ENCODE data around the gene STXBP2. TPM values are rescaled to one million over a fixed set of nuclear protein-coding genes. Genes with fewer than 3 reads are reported as not detected.
A peak's percentile ranks its signal among the peaks of the same experiment; 100 is the strongest.

Gene STXBP2
- total and polyA plus RNA-seq, 4 donors = 80.3 to 455 (median 195) TPM

- no peak overlapping the region for H3K4me3 ChIP-seq
- H3K9me3 ChIP-seq (ENCODE audit: control insufficient read depth in 4 of 4, insufficient read depth in 3 of 4, low read length in 3 of 4) = no peaks in the 10 kb centered on the region
- H3K9ac ChIP-seq (ENCODE audit: insufficient read depth in 1 of 2, low read length in 2 of 2) = no peak overlapping the region
- no peak for TF ChIP-seq CTCF (IDR thresholded peaks at IDR 0.05; ENCODE audit: control extremely low read depth, extremely low read depth)
- WGBS, 2 donors = 50 to 60% methylated on average over 22 of the region's 22 CpGs
- peaks cover 0 to 12% (median 4%) of the 10 kb centered on the region in 5 donors for H3K4me1 ChIP-seq (ENCODE audit: control insufficient read depth in 5 of 5, insufficient read depth in 5 of 5, low read length in 5 of 5)
- H3K27me3 ChIP-seq (ENCODE audit: control insufficient read depth in 3 of 3, insufficient read depth in 3 of 3, low read length in 2 of 3) = peaks cover 0 to 8% (median 4%) of the 10 kb centered on the region in 3 donors
- H3K27ac ChIP-seq (ENCODE audit: low read depth in 1 of 2, low read length in 1 of 2) = no peak overlapping the region
- H3K36me3 ChIP-seq (ENCODE audit: control insufficient read depth in 4 of 4, insufficient read depth in 4 of 4, low read length in 4 of 4) = peaks cover 0 to 14% (median 6%) of the 10 kb centered on the region in 4 donors
- DNase-seq (no peak), ATAC-seq (ENCODE audit: insufficient read depth, low FRiP score) (no peak)
Measured at GRCh38 chr19:7679771-7680605, 43.1 kb downstream of the STXBP2 start.

GRCh38 chr19:7680606-7681339 is 43.9 kb downstream of the STXBP2 start, which contains the start of gene TRAPPC5:
Gene TRAPPC5 (plus strand): TSS chr19:7680833. CDS start chr19:7682254, 1,421 bp downstream.
- peak; percentile 86 for ATAC-seq (ENCODE audit: insufficient read depth, low FRiP score)
- peaks cover 0 to 12% (median 4%) of the 10 kb centered on the region in 5 donors for H3K4me1 ChIP-seq (ENCODE audit: control insufficient read depth in 5 of 5, insufficient read depth in 5 of 5, low read length in 5 of 5)
- WGBS, 2 donors = 0 to 1% methylated on average over 58 to 79 of the region's 79 CpGs
- H3K9me3 ChIP-seq (ENCODE audit: control insufficient read depth in 4 of 4, insufficient read depth in 3 of 4, low read length in 3 of 4) = no peaks in the 10 kb centered on the region
- H3K27ac ChIP-seq (ENCODE audit: low read depth in 1 of 2, low read length in 1 of 2) = peak within 1 kb of the TSS; percentile 89 to 90
- peak; percentile 98 for TF ChIP-seq CTCF (IDR thresholded peaks at IDR 0.05; ENCODE audit: control extremely low read depth, extremely low read depth)
- DNase-seq = peak; percentile 88 to 94 (median 91)
- peak within 1 kb of the TSS; percentile 97 for H3K4me3 ChIP-seq
- H3K36me3 ChIP-seq (ENCODE audit: control insufficient read depth in 4 of 4, insufficient read depth in 4 of 4, low read length in 4 of 4) = peaks cover 0 to 16% (median 6%) of the 10 kb centered on the region in 4 donors
- peak within 1 kb of the TSS; percentile 42 to 68 for H3K9ac ChIP-seq (ENCODE audit: insufficient read depth in 1 of 2, low read length in 2 of 2)
- peaks cover 0 to 8% (median 4%) of the 10 kb centered on the region in 3 donors for H3K27me3 ChIP-seq (ENCODE audit: control insufficient read depth in 3 of 3, insufficient read depth in 3 of 3, low read length in 2 of 3)

GRCh38 chr19:7681340-7682174 is 44.6 kb downstream of the STXBP2 start:
- peak; percentile 47 for TF ChIP-seq CTCF (IDR thresholded peaks at IDR 0.05; ENCODE audit: control extremely low read depth, extremely low read depth)
- Histone ChIP-seq H3K36me3 (ENCODE audit: control insufficient read depth in 4 of 4, insufficient read depth in 4 of 4, low read length in 4 of 4) (peaks cover 0 to 16% (median 6%) of the 10 kb centered on the region in 4 donors), H3K4me1 (ENCODE audit: control insufficient read depth in 5 of 5, insufficient read depth in 5 of 5, low read length in 5 of 5) (peaks cover 0 to 12% (median 4%) of the 10 kb centered on the region in 5 donors), H3K9ac (ENCODE audit: insufficient read depth in 1 of 2, low read length in 2 of 2) (peak overlapping the region; percentile 42 to 68), H3K27ac (ENCODE audit: low read depth in 1 of 2, low read length in 1 of 2) (peak overlapping the region; percentile 89 to 90), H3K27me3 (ENCODE audit: control insufficient read depth in 3 of 3, insufficient read depth in 3 of 3, low read length in 2 of 3) (peaks cover 0 to 8% (median 4%) of the 10 kb centered on the region in 3 donors), H3K9me3 (ENCODE audit: control insufficient read depth in 4 of 4, insufficient read depth in 3 of 4, low read length in 3 of 4) (no peaks in the 10 kb centered on the region), H3K4me3 (peak overlapping the region; percentile 97)
- DNase-seq (peak; percentile 81 to 87 (median 82)), ATAC-seq (ENCODE audit: insufficient read depth, low FRiP score) (peak; percentile 56)
- 1 to 4% methylated on average over 43 of the region's 43 CpGs for WGBS, 2 donors
